Pons (tissue), 1 donor: ENCODE results near the gene PRDM16.
"Not testable (repeated sequence)": the region's sequence is repeated elsewhere in the genome, so short reads cannot be mapped to it uniquely, and the experiment has no call there.

Experiments used
- DNase-seq: peaks from one replicate; pipeline ENCODE4 v3.0.0-alpha.2; 2016; ENCODE audit warnings: low spot score

Gene PRDM16

DNA sequence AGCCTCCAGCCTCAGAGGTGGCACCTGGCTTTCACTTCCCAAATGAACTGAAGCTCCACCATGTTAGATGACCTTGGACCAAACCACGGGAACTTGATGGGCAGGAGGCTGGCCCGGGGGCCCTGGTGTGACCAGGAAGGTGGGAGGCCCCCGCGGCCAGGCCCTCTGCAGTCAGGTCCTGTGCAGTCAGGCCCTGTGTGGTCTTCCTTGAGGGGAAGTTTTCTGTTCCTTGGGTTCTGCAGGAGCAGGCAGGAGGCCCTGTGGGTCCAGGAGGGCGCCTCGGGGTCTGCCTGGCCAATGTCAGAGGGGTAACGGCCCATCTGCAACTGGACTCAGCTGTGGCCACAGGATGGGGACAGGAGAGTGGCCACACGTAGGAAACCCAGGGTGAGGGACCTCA, 13.0 kb downstream of the PRDM16 start:
- no peak for DNase-seq

- no peak for DNase-seq
These were observed 13.8 kb downstream of the PRDM16 start for GRCh38 chr1:3082571-3083516.

DNA sequence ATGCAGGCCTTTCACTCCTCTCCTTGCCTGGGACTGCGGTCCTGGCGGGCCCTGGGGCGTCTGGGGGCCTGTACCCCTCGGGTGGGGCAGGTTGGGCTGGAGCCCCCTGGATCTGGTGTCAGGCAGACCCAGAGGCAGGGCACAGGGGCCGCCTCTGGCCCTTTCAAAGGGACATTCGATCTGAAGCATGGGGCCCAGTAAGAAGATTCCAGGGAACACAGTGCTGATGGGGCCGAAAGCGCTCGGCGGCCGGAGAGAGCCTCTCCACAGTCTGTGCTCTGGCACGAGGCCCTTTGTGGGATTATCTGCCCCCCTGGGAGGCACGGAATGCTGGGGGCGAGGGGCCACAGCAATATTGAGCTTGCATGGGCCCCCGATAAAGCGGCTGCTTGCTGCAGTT, 15.2 kb downstream of the PRDM16 start:
- no peak for DNase-seq

GRCh38 chr1:3084726-3085125, 15.7 kb downstream of the PRDM16 start:
- no peak for DNase-seq

- DNase-seq, result no peak
These were observed 16.7 kb downstream of the PRDM16 start for GRCh38 chr1:3085721-3086120.

DNA sequence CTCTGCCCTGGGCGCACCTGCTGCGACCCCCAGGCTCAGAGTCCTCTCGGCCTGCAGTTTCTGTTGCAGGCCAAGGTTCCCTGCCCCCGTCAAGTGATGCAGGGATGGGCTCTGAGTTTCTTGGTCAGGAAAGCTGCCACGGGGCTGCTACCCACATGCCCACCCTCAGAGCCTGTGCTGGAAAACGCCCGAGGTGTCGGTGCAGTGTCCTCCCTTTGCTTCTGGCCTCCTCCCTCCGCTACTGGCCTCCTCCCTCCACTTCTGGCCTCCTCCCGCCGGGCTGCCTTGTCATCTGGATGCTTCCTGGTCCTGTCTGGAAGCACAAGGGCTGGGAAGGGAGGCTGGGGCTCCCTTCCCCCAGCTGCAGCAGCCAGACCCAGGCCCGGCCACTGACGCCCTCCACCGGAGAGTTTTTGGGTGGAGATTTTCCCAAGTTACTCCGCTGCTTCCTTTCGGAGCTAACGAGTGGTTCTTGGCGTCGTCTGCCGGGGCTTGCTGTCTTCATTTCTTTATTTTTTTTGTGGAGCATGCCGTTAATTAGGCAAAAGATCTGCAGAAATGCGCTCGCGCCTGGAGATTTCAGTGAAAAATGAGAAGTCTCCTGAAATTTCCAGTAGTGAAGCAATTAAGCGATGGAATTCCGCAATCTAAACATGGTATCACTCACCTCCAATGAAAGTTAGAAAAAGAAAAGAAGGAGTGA, 17.4 kb downstream of the PRDM16 start:
- no peak for DNase-seq

DNA sequence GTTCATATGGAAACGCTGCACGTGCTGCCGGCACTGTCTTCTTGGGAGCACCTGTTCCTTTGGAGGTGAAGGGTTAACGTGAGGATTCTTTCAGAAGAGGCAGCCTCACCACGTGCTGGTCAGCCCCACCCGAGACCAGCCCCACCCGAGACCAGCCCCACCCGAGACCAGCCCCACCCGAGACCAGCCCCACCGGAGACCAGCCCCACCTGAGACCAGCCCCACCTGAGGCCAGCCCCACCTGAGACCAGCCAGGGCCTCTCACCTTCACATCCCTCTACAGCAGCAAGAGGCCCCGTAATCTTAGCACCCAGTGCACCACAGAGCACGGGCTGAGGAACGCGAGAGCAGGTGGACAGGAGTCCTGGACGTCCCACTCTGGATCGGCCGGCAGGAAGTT, 18.0 kb downstream of the PRDM16 start:
- no peak for DNase-seq

DNA sequence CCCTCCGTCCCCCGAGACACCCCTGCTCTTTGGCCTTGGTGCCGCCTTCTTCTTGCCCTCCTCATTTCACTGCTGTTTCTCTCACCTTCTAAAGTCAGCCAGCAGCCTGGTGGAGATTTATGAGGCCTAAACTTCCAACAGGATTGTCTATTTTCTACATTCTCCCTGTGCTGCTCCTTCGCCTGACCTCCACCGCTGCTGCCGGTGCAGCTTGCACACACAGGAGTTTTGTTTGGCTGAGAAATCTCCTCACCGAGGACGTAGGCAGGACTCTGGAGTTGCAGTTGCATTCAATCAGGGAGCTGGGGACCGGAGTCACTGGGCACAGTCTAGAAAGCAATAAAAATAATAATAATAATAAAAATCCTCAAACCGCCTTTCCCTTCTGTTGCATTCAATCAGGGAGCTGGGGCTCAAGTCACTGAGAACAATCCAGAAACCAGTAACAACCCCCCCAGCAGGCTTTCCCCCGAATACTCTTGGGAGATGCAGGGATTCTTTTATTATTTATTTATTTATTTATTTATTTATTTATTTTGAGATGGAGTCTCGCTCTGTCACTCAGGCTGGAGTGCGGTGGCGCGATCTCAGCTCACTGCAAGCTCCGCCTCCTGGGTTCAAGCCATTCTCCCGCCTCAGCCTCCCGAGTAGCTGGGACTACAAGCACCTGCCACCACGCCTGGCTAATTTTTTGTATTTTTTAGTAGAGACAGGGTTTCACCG, 19.1 kb downstream of the PRDM16 start:
- not testable (repeated sequence) for DNase-seq

DNA sequence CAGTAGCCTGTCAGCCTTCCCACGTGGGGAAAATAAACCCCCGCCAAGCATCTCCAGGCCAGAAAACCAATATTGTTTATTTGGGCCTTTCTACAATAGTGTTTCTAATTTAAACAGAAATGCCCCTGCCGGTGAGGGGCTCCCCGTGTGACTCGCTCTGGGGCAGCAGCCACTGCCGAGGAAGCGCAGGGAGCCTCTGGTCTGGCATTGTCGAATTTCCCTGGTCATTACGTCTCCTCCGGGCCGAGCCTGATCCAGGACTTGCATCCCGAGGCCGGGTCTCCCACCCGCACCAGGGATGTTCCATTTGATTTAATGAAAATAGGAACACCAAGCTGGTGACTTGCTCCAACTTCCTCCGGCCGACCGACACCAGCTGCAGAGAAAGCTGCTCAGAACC, 20.5 kb downstream of the PRDM16 start:
- no peak for DNase-seq

GRCh38 chr1:3091334-3091733, 22.3 kb downstream of the PRDM16 start:
- no peak for DNase-seq

DNA sequence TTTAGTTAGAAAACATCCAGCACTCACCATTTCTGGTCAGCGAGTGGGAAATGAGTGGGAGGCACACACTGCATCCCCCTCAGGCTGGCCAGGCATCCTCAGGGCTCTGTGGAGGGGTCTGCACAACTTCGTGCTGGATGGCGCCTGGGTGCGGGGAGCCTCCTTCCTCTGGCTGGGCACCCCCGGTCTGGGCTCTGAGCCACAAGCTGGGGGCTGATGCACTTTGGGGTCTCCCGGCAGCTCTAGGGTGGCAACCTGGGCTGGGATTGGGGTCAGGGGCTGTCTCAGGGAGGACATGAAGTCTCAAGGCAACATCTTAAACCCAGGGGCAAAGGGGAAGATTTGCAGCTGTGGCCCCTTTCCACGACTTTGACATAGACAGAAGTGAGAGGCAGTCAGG, 23.5 kb downstream of the PRDM16 start:
- no peak for DNase-seq

DNA sequence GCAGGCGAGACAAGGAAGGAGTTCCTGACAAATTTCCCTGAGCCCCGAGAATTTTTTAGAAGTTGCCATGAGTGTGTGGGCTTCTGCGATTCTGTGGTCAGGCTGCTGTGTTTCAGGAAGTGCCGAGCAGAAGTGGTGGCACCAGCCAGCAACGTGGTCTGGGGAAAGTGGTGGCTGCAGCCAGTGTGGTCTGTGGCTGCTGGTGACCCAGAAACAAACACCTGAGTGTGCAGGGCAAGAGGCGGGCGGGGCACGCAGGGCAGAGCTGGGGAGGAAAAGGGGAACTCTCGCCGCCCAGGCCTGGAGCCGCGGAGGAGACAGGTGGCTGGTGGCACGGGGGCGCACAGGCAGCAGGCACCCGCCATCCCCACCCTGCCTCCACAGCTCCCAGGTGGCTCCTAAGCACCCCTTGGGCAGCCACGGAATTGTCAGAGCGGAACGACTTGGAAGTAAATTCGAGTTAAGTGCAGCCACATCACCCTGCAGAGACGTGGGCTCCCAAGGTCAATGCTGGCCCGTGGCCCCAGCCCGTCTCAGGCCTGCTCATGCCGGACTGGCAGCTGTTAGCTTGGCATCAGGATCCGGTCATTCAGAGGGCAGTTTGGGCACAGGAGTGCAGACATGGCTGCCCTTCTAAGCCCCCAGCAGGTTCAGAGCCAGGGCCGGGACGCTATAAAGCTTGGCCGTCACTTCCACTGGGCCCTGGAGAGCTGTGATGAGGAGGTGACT, 25.1 kb downstream of the PRDM16 start:
- no peak for DNase-seq

DNA sequence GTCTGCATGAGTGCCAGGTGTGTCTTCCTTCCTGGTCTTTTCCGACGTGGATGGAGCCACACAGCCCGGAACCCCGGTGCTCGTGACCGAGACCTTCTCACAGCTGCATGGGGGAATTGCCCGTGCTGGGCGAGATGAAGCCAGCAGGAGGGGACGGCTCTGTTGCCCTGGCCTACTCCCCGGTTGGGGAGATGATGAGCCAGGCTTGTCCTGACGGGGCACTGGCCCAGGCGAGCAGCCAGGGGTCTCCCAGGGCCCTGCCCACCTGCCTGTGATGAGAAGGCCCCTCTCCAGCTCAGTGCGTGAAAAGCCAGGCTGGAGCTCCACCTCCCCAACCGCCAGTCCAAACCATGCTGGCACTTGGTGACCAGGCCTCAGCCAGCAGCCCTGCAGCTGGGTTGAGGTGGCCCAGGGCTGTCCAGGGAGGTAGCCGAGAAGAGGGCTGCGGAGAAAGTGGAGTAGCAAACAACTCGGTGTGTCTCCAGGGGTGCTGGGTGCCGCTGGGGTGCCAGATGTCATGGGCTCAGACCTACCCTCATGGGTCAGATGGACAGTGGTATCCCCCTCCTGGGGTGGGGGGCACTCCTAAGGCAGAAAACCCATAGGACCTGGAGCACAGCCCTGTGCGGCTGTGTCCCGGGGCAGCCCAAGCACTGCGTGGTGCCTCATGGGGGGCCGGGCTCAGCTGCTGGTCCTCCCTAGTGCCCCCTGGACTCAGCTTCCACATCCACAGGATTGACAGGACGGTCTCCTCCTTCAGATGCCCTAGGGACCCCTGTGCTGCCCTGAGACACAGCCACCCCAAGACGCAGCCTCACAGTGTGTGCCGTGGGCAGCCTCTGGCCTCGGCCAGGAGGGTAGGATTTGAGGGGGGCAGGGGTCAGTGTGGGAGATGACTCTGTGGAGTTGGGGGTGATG, 26.1 kb downstream of the PRDM16 start:
- DNase-seq, result no peak

DNA sequence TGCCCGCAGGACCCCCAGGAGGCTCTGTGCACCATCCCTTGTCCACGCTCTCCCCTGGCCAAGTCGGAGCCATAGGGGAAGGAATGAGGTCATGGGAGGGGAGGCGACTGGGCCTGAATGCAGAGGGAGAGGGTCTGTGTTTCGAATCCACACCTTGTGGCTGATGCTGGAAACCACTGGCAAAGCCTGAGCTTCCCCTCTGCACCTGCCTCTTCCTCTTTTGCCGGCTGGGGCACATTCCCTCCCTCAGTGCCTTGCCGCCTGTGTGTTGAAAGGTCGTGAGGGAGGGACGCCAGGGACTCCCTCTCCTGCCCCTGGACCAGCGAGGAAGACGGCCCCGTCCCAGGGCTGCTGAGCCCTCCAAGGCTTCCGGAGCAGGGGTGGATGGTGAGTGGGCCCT, 27.3 kb downstream of the PRDM16 start:
- no peak for DNase-seq

DNA sequence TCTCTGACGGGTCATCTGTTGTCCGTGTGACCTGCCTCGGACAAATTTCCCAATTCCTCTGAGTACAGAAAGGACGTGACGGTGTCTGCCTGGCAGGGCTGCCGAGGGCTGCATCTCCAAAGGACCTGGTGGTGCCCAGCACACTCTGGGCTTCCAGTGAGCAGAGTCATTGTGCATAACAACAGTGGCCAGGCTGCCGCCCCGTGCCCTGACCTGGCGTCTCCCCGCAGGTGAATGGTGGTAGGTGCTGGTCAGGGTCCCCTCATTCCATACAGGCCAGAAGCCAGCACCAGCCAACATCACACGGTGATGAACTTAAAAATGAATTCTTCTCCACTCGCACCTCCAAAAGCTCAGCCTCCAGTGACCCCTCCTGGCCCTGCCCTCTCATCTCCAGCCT, 28.2 kb downstream of the PRDM16 start:
- DNase-seq, result no peak

GRCh38 chr1:3097861-3098260, 28.9 kb downstream of the PRDM16 start:
- no peak for DNase-seq

GRCh38 chr1:3099861-3100260, 30.9 kb downstream of the PRDM16 start:
- no peak for DNase-seq

DNA sequence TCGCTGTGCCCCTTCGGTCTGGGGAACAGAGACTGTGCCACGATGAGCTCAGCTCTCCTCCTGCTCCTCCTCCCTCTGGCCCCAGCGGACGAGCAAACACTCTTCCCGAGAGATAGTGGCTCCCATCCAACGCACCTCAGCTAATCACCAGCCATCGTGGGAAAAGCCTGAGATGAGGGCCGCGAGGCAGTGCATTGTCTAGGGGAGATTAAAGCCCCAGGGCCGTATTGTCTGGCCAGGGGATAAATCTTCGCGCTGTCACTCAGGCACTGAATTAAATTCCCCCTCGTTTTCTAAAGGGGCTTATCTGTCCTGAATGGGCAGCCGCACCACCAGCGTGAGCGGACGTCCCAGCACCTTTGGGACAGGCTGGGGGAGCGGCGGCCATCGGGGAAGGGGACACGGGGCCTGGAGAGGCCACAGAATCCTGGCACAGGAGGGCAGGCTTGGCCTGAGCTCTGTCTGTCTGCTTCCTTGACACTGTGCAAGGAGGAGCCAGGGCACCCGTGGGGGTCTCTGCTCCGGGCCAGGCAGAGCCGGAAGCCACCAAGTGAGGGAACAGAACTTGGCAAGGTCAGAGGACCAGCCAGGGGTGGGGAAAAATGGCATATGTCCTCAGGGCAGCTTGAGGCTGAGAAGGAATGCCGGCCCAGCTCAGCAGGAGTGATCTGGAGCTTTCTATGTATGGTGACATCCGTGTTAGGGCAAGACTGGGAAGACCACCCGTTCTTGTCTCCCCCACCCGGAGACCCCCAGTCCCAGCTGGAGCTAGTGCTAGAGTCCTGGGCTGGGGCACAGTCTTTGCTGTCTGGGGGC, 32.3 kb downstream of the PRDM16 start:
- no peak for DNase-seq

DNA sequence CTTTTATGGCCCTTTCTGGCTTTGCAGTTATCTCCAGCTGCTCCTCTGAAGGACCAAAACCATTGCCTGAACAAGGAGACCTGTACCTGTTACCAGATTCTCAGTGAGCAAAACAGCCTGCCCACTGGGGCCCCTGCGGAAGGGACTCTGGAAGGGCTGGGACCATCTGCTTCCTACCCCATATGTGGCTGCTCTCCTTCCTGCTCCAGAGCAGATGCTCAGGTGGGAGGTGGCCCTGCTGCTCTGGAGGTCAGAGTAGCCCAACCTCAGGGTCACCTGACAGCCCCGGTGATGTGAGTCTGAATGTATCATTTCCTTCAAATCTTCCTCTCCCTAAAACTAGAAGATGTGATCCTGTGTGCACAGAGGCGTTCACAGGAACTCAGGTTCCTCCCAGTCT, 33.6 kb downstream of the PRDM16 start:
- DNase-seq, result no peak
